IMR-90 (cell line): ENCODE data around the gene TBCK. TPM values are rescaled to one million over a fixed set of nuclear protein-coding genes. Genes with fewer than 3 reads are reported as not detected.
"Not testable (repeated sequence)": the region's sequence is repeated elsewhere in the genome, so short reads cannot be mapped to it uniquely, and the experiment has no call there.

Experiments
- ATAC-seq: fragments of 200-7000 bp; cut with Tn5 transposase; 2 replicates; pipeline ENCODE4 v1.9.1; 2020; ENCODE audit warnings: low read depth, mild to moderate bottlenecking, moderate library complexity
- BruUV-seq: library from RNA; stranded (reverse); fragments of 400-500 nt; replicated peaks from 2 replicates; lab custom pipeline; 2021; lab: Mats Ljungman, UMichigan
- CTCF ChIA-PET: fragments of 300-600 bp; formaldehyde crosslinking; extraction: SDS; loops from one replicate; lab custom pipeline; 2021; ENCODE audit warnings: antibody characterized with exemption; lab: Yijun Ruan, JAX
- POLR2A ChIA-PET: fragments of 300-600 bp; sonication (Branson Sonifier 250); formaldehyde crosslinking; loops from one replicate; lab custom pipeline; 2022; ENCODE audit warnings: antibody characterized with exemption; ENCODE audit not compliant: unreplicated experiment; lab: Charles Lee
- DNase-seq: peaks from one replicate; pipeline ENCODE4 v3.0.0; 2013
- H2AFZ ChIP-seq: replicated peaks from 2 replicates; pipeline ENCODE3; 2013; ENCODE audit warnings: low read length, mild to moderate bottlenecking; ENCODE audit not compliant: poor library complexity
- H2AK5ac ChIP-seq: 2 replicates; pipeline ENCODE4 v1.6.1; 2013; ENCODE audit warnings: low read depth, low read length, inconsistent platforms
- H2AK9ac ChIP-seq: replicated peaks from 2 replicates; pipeline ENCODE3; 2013; ENCODE audit warnings: mild to moderate bottlenecking, low read depth, low read length, moderate library complexity; ENCODE audit not compliant: poor library complexity
- H2BK120ac ChIP-seq: 2 replicates; pipeline ENCODE4 v1.6.1; 2013; ENCODE audit warnings: low read depth, low read length, inconsistent platforms
- H2BK15ac ChIP-seq: 3 replicates; pipeline ENCODE4 v1.6.1; 2013; ENCODE audit warnings: low read depth, low read length, inconsistent platforms
- H2BK20ac ChIP-seq: 2 replicates; pipeline ENCODE4 v1.6.1; 2013; ENCODE audit warnings: low read depth, mild to moderate bottlenecking, inconsistent platforms, low read length, moderate library complexity
- H2BK5ac ChIP-seq: 2 replicates; pipeline ENCODE4 v1.6.1; 2013; ENCODE audit warnings: mild to moderate bottlenecking, low read depth, low read length, inconsistent platforms; ENCODE audit not compliant: poor library complexity, severe bottlenecking
- H3K14ac ChIP-seq: replicated peaks from 2 replicates; pipeline ENCODE4 v1.6.1; 2013; ENCODE audit warnings: low read depth, low read length, inconsistent platforms
- H3K18ac ChIP-seq: 2 replicates; pipeline ENCODE4 v1.6.1; 2013; ENCODE audit warnings: low read depth, low read length, control low read depth
- H3K23ac ChIP-seq: 2 replicates; pipeline ENCODE4 v1.6.1; 2013; ENCODE audit warnings: low read depth, low read length, inconsistent platforms
- H3K27ac ChIP-seq: 2 replicates; pipeline ENCODE4 v1.5.1; 2013; ENCODE audit warnings: mild to moderate bottlenecking, control low read depth, low read length; ENCODE audit not compliant: insufficient read depth
- H3K27me3 ChIP-seq: 2 replicates; pipeline ENCODE4 v1.6.1; 2013; ENCODE audit warnings: low read length; ENCODE audit not compliant: control insufficient read depth, insufficient read depth
- H3K36me3 ChIP-seq: 2 replicates; pipeline ENCODE4 v1.6.1; 2013; ENCODE audit warnings: low read length, mixed read lengths; ENCODE audit not compliant: control insufficient read depth, insufficient read depth
- H3K4ac ChIP-seq: 2 replicates; pipeline ENCODE4 v1.6.1; 2013; ENCODE audit warnings: low read depth, low read length, inconsistent platforms
- H3K4me1 ChIP-seq: 2 replicates; pipeline ENCODE4 v1.6.1; 2013; ENCODE audit warnings: low read length, mixed read lengths; ENCODE audit not compliant: control insufficient read depth, insufficient read depth
- H3K4me2 ChIP-seq: 2 replicates; pipeline ENCODE4 v1.6.1; 2013; ENCODE audit warnings: low read depth, mild to moderate bottlenecking, control low read depth, low read length, moderate library complexity
- H3K4me3 ChIP-seq: 2 replicates; pipeline ENCODE4 v1.5.1; 2013; ENCODE audit warnings: low read depth, mild to moderate bottlenecking, control low read depth, low read length, moderate library complexity; ENCODE audit not compliant: insufficient read depth
- H3K56ac ChIP-seq: 2 replicates; pipeline ENCODE4 v1.6.1; 2013; ENCODE audit warnings: low read length, inconsistent platforms; ENCODE audit not compliant: insufficient read depth; ENCODE audit errors: extremely low read depth
- H3K79me1 ChIP-seq, 2 experiments: 2 replicates each; pipeline ENCODE4 v1.6.1; 2013; ENCODE audit warnings: low read length in 2 of 2, inconsistent platforms in 1 of 2, low read depth in 1 of 2
- H3K9ac ChIP-seq: 2 replicates; pipeline ENCODE4 v1.6.1; 2013; ENCODE audit warnings: low read depth, low read length, control low read depth
- H3K9me1 ChIP-seq: 2 replicates; pipeline ENCODE4 v1.6.1; 2013; ENCODE audit warnings: low read length, inconsistent platforms; ENCODE audit not compliant: insufficient read depth
- H3K9me3 ChIP-seq: 2 replicates; pipeline ENCODE4 v1.6.1; 2013; ENCODE audit warnings: low read length; ENCODE audit not compliant: control insufficient read depth, insufficient read depth
- H4K20me1 ChIP-seq: 2 replicates; pipeline ENCODE4 v1.6.1; 2013; ENCODE audit warnings: low read length, inconsistent platforms; ENCODE audit not compliant: insufficient read depth
- H4K5ac ChIP-seq: 2 replicates; pipeline ENCODE4 v1.6.1; 2013; ENCODE audit warnings: mild to moderate bottlenecking, low read depth, low read length, control low read depth
- H4K8ac ChIP-seq, 2 experiments: 2 replicates each; pipeline ENCODE4 v1.6.1; 2013; ENCODE audit warnings: low read depth in 2 of 2, low read length in 2 of 2, control low read depth in 1 of 2, inconsistent platforms in 1 of 2
- H4K91ac ChIP-seq: 2 replicates; pipeline ENCODE4 v1.6.1; 2013; ENCODE audit warnings: low read depth, low read length, inconsistent platforms; ENCODE audit not compliant: insufficient read depth
- CEBPB ChIP-seq: IDR thresholded peaks from 2 replicates; pipeline ENCODE4 v1.6.1; 2012; ENCODE audit warnings: low read depth, low read length, improper control_type of control experiment
- WGBS, 2 experiments: methylation state at CpG; one replicate each; pipeline versions ENCODE4 v1.1.5 to v1.1.7; 2013; ENCODE audit warnings: missing lambda C conversion rate in 2 of 2; ENCODE audit not compliant: insufficient read length in 1 of 2; ENCODE audit errors: extremely low coverage in 2 of 2; 5-methylcytosine and 5-hydroxymethylcytosine counted together
- dilution Hi-C: fragments of 300-500 bp; cut with HindIII; formaldehyde crosslinking; loops from one replicate; pipeline ENCODE4 v1.14.3; 2018; ENCODE audit warnings: low sequenced_read_pairs; ENCODE audit not compliant: unreplicated experiment
- in situ Hi-C: fragments of 300-500 bp; cut with MboI; formaldehyde crosslinking; loops from 3 replicates; pipeline ENCODE4 v1.14.3; 2019; ENCODE audit warnings: low sequenced_read_pairs, inconsistent platforms, mixed read lengths
- intact Hi-C: fragments of 100-400 bp; cut with micrococcal nuclease; formaldehyde crosslinking; loops from 2 replicates; pipeline ENCODE4 v1.10.0; 2022
- polyA plus RNA-seq, 3 experiments: library from polyadenylated mRNA; depleted of rRNA; stranded (reverse); fragments of >200 nt; gene quantifications; 2 replicates each; pipeline ENCODE4 v1.2.3, GENCODE V29; 2012; ENCODE audit warnings: low replicate concordance in 1 of 3
- total RNA-seq: library from RNA; depleted of rRNA; stranded (reverse); fragments of >200 nt; gene quantifications from 2 replicates; pipeline ENCODE4 v1.2.3, GENCODE V29; 2012

The TBCK gene
- total and polyA plus RNA-seq, 2 of the 4 experiments (the other 2 are of a cell fraction), result 10.7 to 29.9 TPM

GRCh38 chr4:106111778-106112469 is 204.1 kb downstream of the TBCK start:
- H2AK5ac ChIP-seq, DNase-seq, H2BK5ac ChIP-seq, H3K27me3 ChIP-seq, H4K5ac ChIP-seq, H3K18ac ChIP-seq, H3K36me3 ChIP-seq, H3K4me2 ChIP-seq, dilution Hi-C loops, intact Hi-C loops, H2AK9ac ChIP-seq, H3K56ac ChIP-seq, POLR2A ChIA-PET, ATAC-seq, H3K4ac ChIP-seq, BruUV-seq, in situ Hi-C loops, H2BK120ac ChIP-seq, H4K8ac ChIP-seq, H3K27ac ChIP-seq, H2BK15ac ChIP-seq, H4K20me1 ChIP-seq, H3K4me3 ChIP-seq, H3K14ac ChIP-seq, H3K23ac ChIP-seq, H3K9me1 ChIP-seq, H2AFZ ChIP-seq, H2BK20ac ChIP-seq, H4K91ac ChIP-seq, H3K79me1 ChIP-seq, H3K4me1 ChIP-seq, H3K9ac ChIP-seq: not testable (repeated sequence)
- H3K9me3 ChIP-seq, result peaks cover 12% of the 10 kb centered on the region
- CTCF ChIA-PET, result interaction anchor here (1.0 kb wide), 1 partner anchor 16 kb away, joined by 3 read pairs; no protein-coding TSS in a partner anchor
- 0 out of 2 replicates have a peak, but pooled peaks have one; percentile 15 for TF ChIP-seq CEBPB
- no CpG with 5 or more reads among the region's 2 CpGs for WGBS, 2 experiments
